Testis (tissue), 3 donors: Measurements from ENCODE around the gene ZMYND19. TPM values are rescaled to one million over a fixed set of nuclear protein-coding genes. Genes with fewer than 3 reads are reported as not detected.
"Not testable (repeated sequence)": the region's sequence is repeated elsewhere in the genome, so short reads cannot be mapped to it uniquely, and the experiment has no call there.

Source experiments
- DNase-seq: peaks from one replicate; pipeline ENCODE4 v3.0.0-alpha.2; 2019
- H3K27ac ChIP-seq, 2 donors: fragments of 200-600 bp; sonication (generic); one replicate each; pipeline ENCODE4 v1.5.1; 2019
- H3K27me3 ChIP-seq: fragments of 200-600 bp; sonication (generic); one replicate; pipeline ENCODE4 v1.5.1; 2019
- H3K36me3 ChIP-seq: fragments of 200-600 bp; sonication (generic); one replicate; pipeline ENCODE4 v1.5.1; 2017; ENCODE audit warnings: low read depth; ENCODE audit errors: missing control alignments
- H3K4me1 ChIP-seq: fragments of 200-600 bp; sonication (generic); one replicate; pipeline ENCODE4 v1.5.1; 2019
- H3K4me3 ChIP-seq, 2 donors: fragments of 200-600 bp; sonication (generic); one replicate each; pipeline ENCODE4 v1.5.1; 2017 to 2019
- H3K9me3 ChIP-seq: fragments of 200-600 bp; sonication (generic); one replicate; pipeline ENCODE4 v1.5.1; 2017
- CTCF ChIP-seq, 3 experiments: fragments of 450-650 bp in 2 of 3; fragments of 200-600 bp in 1 of 3; sonication (generic) in 1 of 3; IDR thresholded peaks; one replicate each; pipeline ENCODE4 v1.5.1; 2016 to 2019; ENCODE audit warnings: antibody characterized with exemption in 3 of 3, mild to moderate bottlenecking in 2 of 3, moderate library complexity in 1 of 3
- POLR2A ChIP-seq: fragments of 450-650 bp; IDR thresholded peaks from one replicate; pipeline ENCODE4 v1.6.1; 2017; ENCODE audit warnings: antibody characterized with exemption, mild to moderate bottlenecking, moderate library complexity
- WGBS, 2 donors: methylation state at CpG; one replicate each; pipeline ENCODE4 v1.1.5; 2018; 5-methylcytosine and 5-hydroxymethylcytosine counted together
- intact Hi-C: fragments of 100-400 bp; cut with DNase I; formaldehyde crosslinking; loops from one replicate; pipeline ENCODE4 v1.15.1; 2023; ENCODE audit warnings: low total_unique reads
- polyA plus RNA-seq: library from polyadenylated mRNA; stranded (reverse); fragments of 350-450 nt; fragmentation: Illumina TruSeq; extraction: RNeasy Lipid Tissue Mini Kit (QIAGEN cat#74804); gene quantifications from one replicate; pipeline ENCODE4 v1.2.3, GENCODE V29; 2014; ENCODE audit warnings: low read depth, low replicate concordance; ENCODE audit not compliant: insufficient read depth
- total RNA-seq, 2 donors: library from RNA; depleted of rRNA; stranded (reverse); fragments of >200 nt; gene quantifications; one replicate each; pipeline ENCODE4 v1.2.3, GENCODE V29; 2016

ZMYND19 gene
- total and polyA plus RNA-seq, 3 donors from 2014 or later: 72.2 to 81.0 (median 73.8) TPM

GRCh38 chr9:137542486-137542885 lies 47.8 kb downstream of the ZMYND19 start:
- H3K27ac ChIP-seq: no peak overlapping the region
- 93 to 95% methylated on average over 20 of the region's 20 CpGs for WGBS, 2 donors
- no peaks in the 10 kb centered on the region for H3K27me3 ChIP-seq
- no peaks in the 10 kb centered on the region for H3K36me3 ChIP-seq
- H3K4me1 ChIP-seq: no peaks in the 10 kb centered on the region
- H3K9me3 ChIP-seq: no peaks in the 10 kb centered on the region
- H3K4me3 ChIP-seq: no peak overlapping the region
- intact Hi-C loops: no loop called here
- no peak for TF ChIP-seq CTCF (IDR thresholded peaks at IDR 0.05)
- DNase-seq: no peak

GRCh38 chr9:137540536-137540935 lies 49.8 kb downstream of the ZMYND19 start:
- TF ChIP-seq CTCF (IDR thresholded peaks at IDR 0.05): no peak
- TF ChIP-seq POLR2A: no peak
- Histone ChIP-seq H3K4me3 (no peak overlapping the region), H3K4me1 (no peaks in the 10 kb centered on the region), H3K9me3 (no peaks in the 10 kb centered on the region), H3K27me3 (no peaks in the 10 kb centered on the region), H3K27ac (no peak overlapping the region), H3K36me3 (no peaks in the 10 kb centered on the region)
- WGBS, 2 donors: 92 to 94% methylated on average over 17 to 18 of the region's 18 CpGs
- DNase-seq: no peak
- intact Hi-C loops: no loop called here

- Histone ChIP-seq H3K36me3 (no peaks in the 10 kb centered on the region), H3K9me3 (no peaks in the 10 kb centered on the region), H3K4me1 (no peaks in the 10 kb centered on the region), H3K27me3 (no peaks in the 10 kb centered on the region), H3K4me3 (no peak overlapping the region), H3K27ac (no peak overlapping the region)
- WGBS, 2 donors: 95 to 97% methylated on average over 11 to 16 of the region's 16 CpGs
- intact Hi-C loops: no loop called here
- no peak for TF ChIP-seq POLR2A
- TF ChIP-seq CTCF (IDR thresholded peaks at IDR 0.05): no peak
- no peak for DNase-seq
These were observed 52.3 kb downstream of the ZMYND19 start for GRCh38 chr9:137538058-137538457.

GRCh38 chr9:137536594-137537131 lies 53.6 kb downstream of the ZMYND19 start:
- H3K9me3 ChIP-seq: not testable (repeated sequence)

GRCh38 chr9:137535120-137535428 lies 55.2 kb downstream of the ZMYND19 start:
- TF ChIP-seq CTCF (IDR thresholded peaks at IDR 0.05): peak in 2 of 3 experiments; percentile 1 to 4
- no peak for TF ChIP-seq POLR2A
- Histone ChIP-seq H3K27ac (no peak overlapping the region), H3K4me1 (peaks cover 13% of the 10 kb centered on the region), H3K36me3 (no peaks in the 10 kb centered on the region), H3K4me3 (no peak overlapping the region), H3K27me3 (no peaks in the 10 kb centered on the region), H3K9me3 (no peaks in the 10 kb centered on the region)
- DNase-seq: no peak
- intact Hi-C loops: no loop called here

More at GRCh38 chr9:137536594-137537131, 53.6 kb downstream of the ZMYND19 start:
- H3K36me3 ChIP-seq, DNase-seq, H3K4me1 ChIP-seq, H3K4me3 ChIP-seq, H3K27ac ChIP-seq, intact Hi-C loops, H3K27me3 ChIP-seq: not testable (repeated sequence)
- WGBS, 2 donors: 84 to 88% methylated on average over 16 of the region's 16 CpGs
